Measurements from ENCODE around the gene GPRC5C.

The GPRC5C gene

GRCh38 chr17:74491626-74492025, 59.7 kb downstream of the GPRC5C start:
- no peak for DNase-seq (ENCODE audit: low read depth)
- no peak overlapping the region for H3K4me3 ChIP-seq (ENCODE audit: low read length)
- TF ChIP-seq, protein P1, sequence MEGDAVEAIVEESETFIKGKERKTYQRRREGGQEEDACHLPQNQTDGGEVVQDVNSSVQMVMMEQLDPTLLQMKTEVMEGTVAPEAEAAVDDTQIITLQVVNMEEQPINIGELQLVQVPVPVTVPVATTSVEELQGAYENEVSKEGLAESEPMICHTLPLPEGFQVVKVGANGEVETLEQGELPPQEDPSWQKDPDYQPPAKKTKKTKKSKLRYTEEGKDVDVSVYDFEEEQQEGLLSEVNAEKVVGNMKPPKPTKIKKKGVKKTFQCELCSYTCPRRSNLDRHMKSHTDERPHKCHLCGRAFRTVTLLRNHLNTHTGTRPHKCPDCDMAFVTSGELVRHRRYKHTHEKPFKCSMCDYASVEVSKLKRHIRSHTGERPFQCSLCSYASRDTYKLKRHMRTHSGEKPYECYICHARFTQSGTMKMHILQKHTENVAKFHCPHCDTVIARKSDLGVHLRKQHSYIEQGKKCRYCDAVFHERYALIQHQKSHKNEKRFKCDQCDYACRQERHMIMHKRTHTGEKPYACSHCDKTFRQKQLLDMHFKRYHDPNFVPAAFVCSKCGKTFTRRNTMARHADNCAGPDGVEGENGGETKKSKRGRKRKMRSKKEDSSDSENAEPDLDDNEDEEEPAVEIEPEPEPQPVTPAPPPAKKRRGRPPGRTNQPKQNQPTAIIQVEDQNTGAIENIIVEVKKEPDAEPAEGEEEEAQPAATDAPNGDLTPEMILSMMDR (conservative IDR thresholded peaks at IDR 0.05; ENCODE audit: low read depth, low read length): no peak

GRCh38 chr17:74493331-74493833, 61.5 kb downstream of the GPRC5C start:
- no peak overlapping the region for H3K4me3 ChIP-seq (ENCODE audit: low read length)
- no peak for DNase-seq (ENCODE audit: low read depth)
- TF ChIP-seq, protein P1 (conservative IDR thresholded peaks at IDR 0.05; ENCODE audit: low read depth, low read length): peak; percentile 94
